K562 (cell line): ENCODE results near the gene SLC26A11. TPM values are rescaled to one million over a fixed set of nuclear protein-coding genes. Genes with fewer than 3 reads are reported as not detected.

Experiments
- CREB3L1 ChIP-seq: fragments of 450-650 bp; IDR thresholded peaks from 2 replicates; pipeline ENCODE4 v1.6.1; 2014; ENCODE audit warnings: low read depth, mild to moderate bottlenecking, moderate library complexity, borderline replicate concordance
- ELF1 ChIP-seq: fragments of 200-800 bp; sonication (Bioruptor generic); IDR thresholded peaks from 2 replicates; pipeline ENCODE4 v1.6.1; 2016; ENCODE audit warnings: missing genetic modification characterization, missing compliant biosample characterization
- FOXA1 ChIP-seq: fragments of 450-650 bp; IDR thresholded peaks from 2 replicates; pipeline ENCODE4 v1.6.1; 2016; ENCODE audit warnings: mild to moderate bottlenecking, borderline replicate concordance
- FOXJ2 ChIP-seq: fragments of 200-800 bp; sonication (Bioruptor generic); IDR thresholded peaks from 2 replicates; pipeline ENCODE4 v1.6.1; 2016; ENCODE audit warnings: missing genetic modification characterization, missing compliant biosample characterization
- HES1 ChIP-seq: fragments of 450-650 bp; IDR thresholded peaks from 2 replicates; pipeline ENCODE4 v1.6.1; 2016; ENCODE audit warnings: low read depth, mild to moderate bottlenecking, moderate library complexity
- HOXB6 ChIP-seq: fragments of 250-450 bp; sonication (Bioruptor Pico); IDR thresholded peaks from 2 replicates; pipeline ENCODE4 v1.5.1; 2022; ENCODE audit warnings: mild to moderate bottlenecking, borderline replicate concordance
- MEIS2 ChIP-seq: fragments of 450-650 bp; IDR thresholded peaks from 2 replicates; pipeline ENCODE4 v1.6.1; 2014; ENCODE audit warnings: mild to moderate bottlenecking; ENCODE audit not compliant: partially characterized antibody
- NFATC3 ChIP-seq: fragments of 450-650 bp; IDR thresholded peaks from 2 replicates; pipeline ENCODE4 v1.6.1; 2017; ENCODE audit warnings: mild to moderate bottlenecking
- NFIC ChIP-seq: fragments of 450-650 bp; IDR thresholded peaks from 2 replicates; pipeline ENCODE4 v1.6.1; 2017; ENCODE audit warnings: mild to moderate bottlenecking, inconsistent platforms
- NR2C2 ChIP-seq, 2 experiments: fragments of 200-800 bp in 1 of 2; sonication (Bioruptor generic) in 1 of 2; sonication (generic) in 1 of 2; formaldehyde crosslinking in 1 of 2; IDR thresholded peaks; 2 replicates each; pipeline versions ENCODE4 v1.6.1 to v1.8.0; 2016 to 2022; ENCODE audit warnings: mild to moderate bottlenecking in 1 of 2, missing compliant biosample characterization in 1 of 2, missing genetic modification characterization in 1 of 2, missing genetic modification reagents in 1 of 2
- TBL1XR1 ChIP-seq, 2 experiments: IDR thresholded peaks; 2 replicates each; pipeline ENCODE4 v1.6.1; 2012; ENCODE audit warnings: improper control_type of control experiment in 2 of 2, low read length in 2 of 2, mild to moderate bottlenecking in 1 of 2
- TCFL5 ChIP-seq: fragments of 250-450 bp; sonication (Bioruptor Pico); conservative IDR thresholded peaks from 2 replicates; pipeline ENCODE4 v1.6.1; 2021; ENCODE audit warnings: mild to moderate bottlenecking, moderate library complexity, matching md5 sums
- TEAD4 ChIP-seq, 2 experiments: sonication (generic) in 1 of 2; formaldehyde crosslinking in 1 of 2; IDR thresholded peaks; 2 replicates each; pipeline versions ENCODE4 v1.6.1 to v1.8.0; 2012 to 2022; ENCODE audit warnings: borderline replicate concordance in 1 of 2, inconsistent platforms in 1 of 2, low read length in 1 of 2, mild to moderate bottlenecking in 1 of 2, missing genetic modification reagents in 1 of 2
- XRCC5 ChIP-seq: fragments of 200-400 bp; formaldehyde crosslinking; IDR thresholded peaks from 2 replicates; pipeline ENCODE4 v1.6.1; 2017; ENCODE audit warnings: low read depth, mild to moderate bottlenecking, low read length
- ZC3H8 ChIP-seq: fragments of 450-650 bp; IDR thresholded peaks from 2 replicates; pipeline ENCODE4 v1.6.1; 2017
- ZNF695 ChIP-seq: fragments of 450-650 bp; formaldehyde crosslinking; IDR thresholded peaks from 2 replicates; pipeline ENCODE4 v1.4.0; 2020; ENCODE audit warnings: mild to moderate bottlenecking, moderate library complexity
- polyA plus RNA-seq, 8 experiments: library from polyadenylated mRNA; depleted of rRNA in 4 of 8; stranded (reverse) in 5 of 8; unstranded in 3 of 8; fragments of >200 nt; fragmentation: Nextera tagmentation in 2 of 8; fragmentation: Illumina TruSeq in 1 of 8; extraction: Ambion mirVana in 2 of 8; extraction: Trizol in 1 of 8; gene quantifications; 2 replicates each; pipeline versions ENCODE4 v1.2.1 to v1.2.3, GENCODE V29; 2011 to 2014; ENCODE audit warnings: inconsistent platforms in 1 of 8, missing spikeins in 1 of 8
- total RNA-seq, 7 experiments: library from RNA; depleted of rRNA in 6 of 7; stranded (reverse); fragments of >200 nt in 6 of 7; fragmentation: Illumina TruSeq in 2 of 7; extraction: Trizol in 2 of 7; gene quantifications; 2 replicates each; pipeline versions ENCODE4 v1.2.1 to v1.2.3, GENCODE V29; 2011 to 2021; ENCODE audit warnings: low replicate concordance in 1 of 7

Gene SLC26A11
- total and polyA plus RNA-seq, 9 of the 15 experiments (the other 6 are each of a cell fraction or from before 2014, with no cell fraction given) = 0.06 to 3.1 (median 1.2) TPM; not detected in 1

GRCh38 chr17:80219013-80219762 lies 1.0 kb upstream of the SLC26A11 start (continued):
- TF ChIP-seq TEAD4 (IDR thresholded peaks at IDR 0.05; ENCODE audit: low read length) (peak; percentile 39; the same call in 1 of the 2 replicates), TEAD4 (CRISPR knock-in tag; IDR thresholded peaks at IDR 0.05; ENCODE audit: borderline replicate concordance) (no peak), XRCC5 (no peak), TBL1XR1 (IDR thresholded peaks at IDR 0.05; ENCODE audit: low read length in 2 of 2) (no peak), ZC3H8 (no peak), TCFL5 (CRISPR knock-in tag) (no peak), FOXJ2 (tag) (0 out of 2 replicates have a peak, but pooled peaks have one; percentile 20), HES1 (peak; percentile 79), HOXB6 (CRISPR knock-in tag) (no peak), NR2C2 (CRISPR knock-in tag; IDR thresholded peaks at IDR 0.05) (no peak), NR2C2 (tag; IDR thresholded peaks at IDR 0.05) (peak; percentile 59), ELF1 (tag) (peak; percentile 64; the same call in 1 of the 2 replicates), NFIC (peak; percentile 99), CREB3L1 (no peak), MEIS2 (peak; percentile 87), FOXA1 (no peak), NFATC3 (no peak), ZNF695 (CRISPR knock-in tag) (no peak)
